GM12878 (cell line): ENCODE data around the gene CTNNA3. TPM values are rescaled to one million over a fixed set of nuclear protein-coding genes. Genes with fewer than 3 reads are reported as not detected.

Experiments used
- ATAC-seq: fragments of 200-7000 bp; cut with Tn5 transposase; 3 replicates; pipeline ENCODE4 v1.9.1; 2020; ENCODE audit warnings: mild to moderate bottlenecking, moderate library complexity
- BruUV-seq: library from RNA; stranded (reverse); fragments of 400-500 nt; replicated peaks from 2 replicates; lab custom pipeline; 2021; lab: Mats Ljungman, UMichigan
- CTCF ChIA-PET: fragments of 300-600 bp; sonication (Branson Sonifier 250); formaldehyde crosslinking; extraction: SDS; loops from one replicate; lab custom pipeline; 2021; ENCODE audit warnings: inconsistent platforms; lab: Yijun Ruan, JAX
- POLR2A ChIA-PET: fragments of 350-600 bp; formaldehyde crosslinking; extraction: SDS; loops from one replicate; lab custom pipeline; 2021; ENCODE audit warnings: inconsistent platforms; lab: Charles Lee
- RAD21 ChIA-PET: fragments of 300-600 bp; sonication (Branson Sonifier 250); formaldehyde crosslinking; loops from one replicate; lab custom pipeline; 2023; ENCODE audit warnings: antibody characterized with exemption; ENCODE audit not compliant: unreplicated experiment; lab: Charles Lee
- SMC1A ChIA-PET: fragments of 300-600 bp; sonication (Branson Sonifier 250); formaldehyde crosslinking; loops from one replicate; lab custom pipeline; 2023; ENCODE audit not compliant: unreplicated experiment, uncharacterized antibody; lab: Charles Lee
- DNase-seq: peaks from one replicate; pipeline ENCODE4 v3.0.0-alpha.2; 2011; ENCODE audit warnings: low read depth, low spot score
- FAIRE-seq: peaks from 3 replicates; lab custom pipeline; 2011; peaks lifted over from hg19 to GRCh38; lab: Jason Lieb, UNC
- H2AFZ ChIP-seq: 2 replicates; pipeline ENCODE4 v1.6.0; 2011; ENCODE audit warnings: low read depth, low read length, control low read depth; ENCODE audit not compliant: control insufficient read depth
- H3K27ac ChIP-seq: 2 replicates; pipeline ENCODE4 v1.5.1; 2011; ENCODE audit warnings: control low read depth; ENCODE audit not compliant: control insufficient read depth, insufficient read depth
- H3K27me3 ChIP-seq, 2 experiments: replicated peaks in 1 of 2; 2 replicates each; pipeline versions ENCODE4 v1.6.0 to v1.6.1; 2011; ENCODE audit warnings: low read length in 1 of 2; ENCODE audit not compliant: control insufficient read depth in 2 of 2, insufficient read depth in 2 of 2
- H3K36me3 ChIP-seq, 2 experiments: 2 replicates each; pipeline ENCODE4 v1.5.1; 2011; ENCODE audit warnings: low read length in 1 of 2; ENCODE audit not compliant: control insufficient read depth in 2 of 2, insufficient read depth in 2 of 2
- H3K4me1 ChIP-seq: 2 replicates; pipeline ENCODE4 v1.6.1; 2011; ENCODE audit warnings: mild to moderate bottlenecking, low read length, moderate library complexity, mixed read lengths; ENCODE audit not compliant: control insufficient read depth, insufficient read depth
- H3K4me2 ChIP-seq: 2 replicates; pipeline ENCODE4 v1.6.0; 2011; ENCODE audit warnings: control low read depth; ENCODE audit not compliant: control insufficient read depth, insufficient read depth
- H3K4me3 ChIP-seq: fragments of 200-600 bp; sonication (generic); 2 replicates; pipeline ENCODE4 v1.5.1; 2016
- H3K79me2 ChIP-seq: 2 replicates; pipeline ENCODE4 v1.6.0; 2011; ENCODE audit warnings: low read length; ENCODE audit not compliant: control insufficient read depth, insufficient read depth
- H3K9ac ChIP-seq: 2 replicates; pipeline ENCODE4 v1.8.0; 2011; ENCODE audit warnings: low read length, control low read depth, mixed read lengths; ENCODE audit not compliant: control insufficient read depth, insufficient read depth
- H3K9me3 ChIP-seq: replicated peaks from 3 replicates; pipeline ENCODE4 v1.5.1; 2011; ENCODE audit warnings: mild to moderate bottlenecking, low read length; ENCODE audit not compliant: control insufficient read depth, insufficient read depth
- H4K20me1 ChIP-seq: 2 replicates; pipeline ENCODE4 v1.6.0; 2011; ENCODE audit not compliant: control insufficient read depth, insufficient read depth
- EZH2 ChIP-seq: IDR thresholded peaks from 2 replicates; pipeline ENCODE4 v1.6.1; 2012; ENCODE audit warnings: low read depth, mild to moderate bottlenecking, control low read depth, inconsistent platforms, low read length, borderline replicate concordance; ENCODE audit not compliant: control insufficient read depth
- HDGF ChIP-seq: fragments of 450-650 bp; IDR thresholded peaks from 2 replicates; pipeline ENCODE4 v1.6.1; 2016; ENCODE audit warnings: antibody characterized with exemption
- MYC ChIP-seq: IDR thresholded peaks from 2 replicates; pipeline ENCODE4 v1.6.1; 2011; ENCODE audit warnings: mild to moderate bottlenecking, low read length, moderate library complexity, inconsistent platforms; ENCODE audit not compliant: insufficient read depth, insufficient replicate concordance, insufficient read length, severe bottlenecking
- NRF1 ChIP-seq: conservative IDR thresholded peaks from 2 replicates; pipeline ENCODE4 v1.6.1; 2011; ENCODE audit warnings: mild to moderate bottlenecking, low read depth, low read length, improper control_type of control experiment
- POLR2AphosphoS5 ChIP-seq: IDR thresholded peaks from 2 replicates; pipeline ENCODE4 v1.6.1; 2011; ENCODE audit warnings: mild to moderate bottlenecking, low read length, inconsistent platforms
- RFX5 ChIP-seq: IDR thresholded peaks from 2 replicates; pipeline ENCODE4 v1.6.1; 2011; ENCODE audit warnings: low read depth, low read length, improper control_type of control experiment
- SREBF1 ChIP-seq: IDR thresholded peaks from 2 replicates; pipeline ENCODE4 v1.6.1; 2012; ENCODE audit warnings: mild to moderate bottlenecking, low read length
- STAT1 ChIP-seq: fragments of 450-650 bp; conservative IDR thresholded peaks from 2 replicates; pipeline ENCODE4 v1.6.1; 2014; ENCODE audit warnings: antibody characterized with exemption, mild to moderate bottlenecking
- WRNIP1 ChIP-seq: IDR thresholded peaks from 2 replicates; pipeline ENCODE4 v1.6.1; 2011; ENCODE audit warnings: low read depth, low read length, improper control_type of control experiment, borderline replicate concordance
- YBX1 ChIP-seq: fragments of 450-650 bp; IDR thresholded peaks from 2 replicates; pipeline ENCODE4 v1.6.1; 2016; ENCODE audit warnings: antibody characterized with exemption
- YY1 ChIP-seq: IDR thresholded peaks from 2 replicates; pipeline ENCODE4 v1.6.1; 2011; ENCODE audit warnings: low read depth, mild to moderate bottlenecking, low read length
- ZSCAN29 ChIP-seq: fragments of 450-650 bp; IDR thresholded peaks from 2 replicates; pipeline ENCODE4 v1.6.1; 2017; ENCODE audit warnings: mild to moderate bottlenecking, moderate library complexity
- WGBS: methylation state at CpG from one replicate; pipeline ENCODE4 v1.1.6; 2016; ENCODE audit warnings: low lambda C conversion rate; ENCODE audit not compliant: insufficient replicate concordance, insufficient coverage; ENCODE audit errors: missing lambda C conversion rate; 5-methylcytosine and 5-hydroxymethylcytosine counted together
- in situ Hi-C: fragments of 300-500 bp; cut with MboI; formaldehyde crosslinking; loops from 9 replicates; pipeline ENCODE4 v1.14.3; 2018; ENCODE audit warnings: mixed read lengths
- intact Hi-C: fragments of 100-400 bp; cut with micrococcal nuclease; formaldehyde crosslinking; loops from one replicate; pipeline ENCODE4 v1.14.2; 2022; ENCODE audit not compliant: unreplicated experiment
- polyA plus RNA-seq, 11 experiments: library from polyadenylated mRNA; depleted of rRNA in 4 of 11; unstranded in 6 of 11; stranded (reverse) in 5 of 11; fragments of >200 nt; fragmentation: Nextera tagmentation in 4 of 11; fragmentation: Illumina TruSeq in 1 of 11; extraction: Ambion mirVana in 4 of 11; extraction: Trizol in 1 of 11; gene quantifications; 1 replicate in 1 of 11; 2 replicates in 10 of 11; pipeline versions ENCODE4 v1.2.1 to v1.2.3, GENCODE V29; 2011 to 2016; ENCODE audit warnings: inconsistent platforms in 2 of 11, missing spikeins in 2 of 11, low read depth in 1 of 11
- total RNA-seq, 4 experiments: library from RNA; depleted of rRNA in 3 of 4; stranded (reverse); fragments of >200 nt in 3 of 4; fragmentation: Illumina TruSeq in 1 of 4; extraction: Trizol in 1 of 4; gene quantifications; 2 replicates each; pipeline versions ENCODE4 v1.2.1 to v1.2.3, GENCODE V29; 2013 to 2021
- TF ChIP-seq, protein P1 (sequence below): fragments of 450-650 bp; IDR thresholded peaks from 2 replicates; pipeline ENCODE4 v1.6.1; 2017; ENCODE audit warnings: mild to moderate bottlenecking, moderate library complexity
- TF ChIP-seq, protein P2 (sequence below): IDR thresholded peaks from 2 replicates; pipeline ENCODE4 v1.6.1; 2012; ENCODE audit warnings: low read depth, low read length, improper control_type of control experiment
- TF ChIP-seq, protein P3 (sequence below), 3 experiments: IDR thresholded peaks in 2 of 3; conservative IDR thresholded peaks in 1 of 3; 2 replicates each; pipeline ENCODE4 v1.5.1; 2011; ENCODE audit warnings: low read depth in 3 of 3, low read length in 3 of 3, mild to moderate bottlenecking in 3 of 3, control low read depth in 2 of 3, moderate library complexity in 2 of 3, inconsistent platforms in 1 of 3, mixed read lengths in 1 of 3; ENCODE audit not compliant: control insufficient read depth in 2 of 3, insufficient read depth in 1 of 3; ENCODE audit errors: extremely low read depth in 1 of 3

Gene CTNNA3
- total and polyA plus RNA-seq, 10 of the 15 experiments (the other 5 are each of a cell fraction or from before 2014, with no cell fraction given) = under 0.01 to 4.5 (median 0.22) TPM; not detected in 2

DNA sequence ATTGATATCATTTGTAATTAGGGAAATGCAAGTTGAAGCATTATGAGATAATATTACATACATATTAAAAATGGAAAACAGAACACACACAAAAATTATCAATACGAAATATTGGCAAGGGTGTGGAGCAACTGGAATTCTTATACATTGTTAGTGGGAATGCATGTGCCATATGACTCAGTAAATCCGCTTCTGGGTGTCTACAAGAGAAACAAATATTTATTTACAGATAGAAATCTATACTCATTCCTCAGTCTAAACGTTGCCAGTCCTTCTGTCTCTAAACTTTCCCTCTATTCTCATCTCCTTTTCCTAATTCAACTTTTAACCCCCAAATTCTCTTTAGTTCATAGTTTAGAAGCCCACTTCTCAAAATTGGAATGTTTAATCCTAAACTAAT is 940.5 kb downstream of the CTNNA3 start:
- H3K36me3 ChIP-seq = no peaks in the 10 kb centered on the region
- no peaks in the 10 kb centered on the region for H3K9me3 ChIP-seq
- in situ Hi-C loops (no loop called here), intact Hi-C loops (no loop called here)
- ChIA-PET CTCF (interaction anchor here (0.8 kb wide), 1 partner anchor 42 kb away, joined by 3 read pairs; no protein-coding TSS in a partner anchor), SMC1A (interaction anchor here (1.3 kb wide), 1 partner anchor 43 kb away, joined by 4 read pairs; no protein-coding TSS in a partner anchor), POLR2A (no interaction called here), RAD21 (no interaction called here)
- no peak overlapping the region for H3K9ac ChIP-seq
- no TSS peak for BruUV-seq
- no peaks in the 10 kb centered on the region for H3K79me2 ChIP-seq
- H3K4me2 ChIP-seq = no peak overlapping the region
- no peak overlapping the region for H2AFZ ChIP-seq
- TF ChIP-seq STAT1 (no peak), ZSCAN29 (no peak), WRNIP1 (no peak), MYC (no peak), YBX1 (no peak), POLR2AphosphoS5 (no peak), HDGF (no peak), RFX5 (no peak), YY1 (no peak), EZH2 (no peak), SREBF1 (no peak), NRF1 (no peak)
- TF ChIP-seq, protein P1, sequence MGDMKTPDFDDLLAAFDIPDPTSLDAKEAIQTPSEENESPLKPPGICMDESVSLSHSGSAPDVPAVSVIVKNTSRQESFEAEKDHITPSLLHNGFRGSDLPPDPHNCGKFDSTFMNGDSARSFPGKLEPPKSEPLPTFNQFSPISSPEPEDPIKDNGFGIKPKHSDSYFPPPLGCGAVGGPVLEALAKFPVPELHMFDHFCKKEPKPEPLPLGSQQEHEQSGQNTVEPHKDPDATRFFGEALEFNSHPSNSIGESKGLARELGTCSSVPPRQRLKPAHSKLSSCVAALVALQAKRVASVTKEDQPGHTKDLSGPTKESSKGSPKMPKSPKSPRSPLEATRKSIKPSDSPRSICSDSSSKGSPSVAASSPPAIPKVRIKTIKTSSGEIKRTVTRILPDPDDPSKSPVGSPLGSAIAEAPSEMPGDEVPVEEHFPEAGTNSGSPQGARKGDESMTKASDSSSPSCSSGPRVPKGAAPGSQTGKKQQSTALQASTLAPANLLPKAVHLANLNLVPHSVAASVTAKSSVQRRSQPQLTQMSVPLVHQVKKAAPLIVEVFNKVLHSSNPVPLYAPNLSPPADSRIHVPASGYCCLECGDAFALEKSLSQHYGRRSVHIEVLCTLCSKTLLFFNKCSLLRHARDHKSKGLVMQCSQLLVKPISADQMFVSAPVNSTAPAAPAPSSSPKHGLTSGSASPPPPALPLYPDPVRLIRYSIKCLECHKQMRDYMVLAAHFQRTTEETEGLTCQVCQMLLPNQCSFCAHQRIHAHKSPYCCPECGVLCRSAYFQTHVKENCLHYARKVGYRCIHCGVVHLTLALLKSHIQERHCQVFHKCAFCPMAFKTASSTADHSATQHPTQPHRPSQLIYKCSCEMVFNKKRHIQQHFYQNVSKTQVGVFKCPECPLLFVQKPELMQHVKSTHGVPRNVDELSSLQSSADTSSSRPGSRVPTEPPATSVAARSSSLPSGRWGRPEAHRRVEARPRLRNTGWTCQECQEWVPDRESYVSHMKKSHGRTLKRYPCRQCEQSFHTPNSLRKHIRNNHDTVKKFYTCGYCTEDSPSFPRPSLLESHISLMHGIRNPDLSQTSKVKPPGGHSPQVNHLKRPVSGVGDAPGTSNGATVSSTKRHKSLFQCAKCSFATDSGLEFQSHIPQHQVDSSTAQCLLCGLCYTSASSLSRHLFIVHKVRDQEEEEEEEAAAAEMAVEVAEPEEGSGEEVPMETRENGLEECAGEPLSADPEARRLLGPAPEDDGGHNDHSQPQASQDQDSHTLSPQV = no peak
- TF ChIP-seq, protein P2, sequence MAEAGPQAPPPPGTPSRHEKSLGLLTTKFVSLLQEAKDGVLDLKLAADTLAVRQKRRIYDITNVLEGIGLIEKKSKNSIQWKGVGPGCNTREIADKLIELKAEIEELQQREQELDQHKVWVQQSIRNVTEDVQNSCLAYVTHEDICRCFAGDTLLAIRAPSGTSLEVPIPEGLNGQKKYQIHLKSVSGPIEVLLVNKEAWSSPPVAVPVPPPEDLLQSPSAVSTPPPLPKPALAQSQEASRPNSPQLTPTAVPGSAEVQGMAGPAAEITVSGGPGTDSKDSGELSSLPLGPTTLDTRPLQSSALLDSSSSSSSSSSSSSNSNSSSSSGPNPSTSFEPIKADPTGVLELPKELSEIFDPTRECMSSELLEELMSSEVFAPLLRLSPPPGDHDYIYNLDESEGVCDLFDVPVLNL = no peak
- TF ChIP-seq, protein P3, sequence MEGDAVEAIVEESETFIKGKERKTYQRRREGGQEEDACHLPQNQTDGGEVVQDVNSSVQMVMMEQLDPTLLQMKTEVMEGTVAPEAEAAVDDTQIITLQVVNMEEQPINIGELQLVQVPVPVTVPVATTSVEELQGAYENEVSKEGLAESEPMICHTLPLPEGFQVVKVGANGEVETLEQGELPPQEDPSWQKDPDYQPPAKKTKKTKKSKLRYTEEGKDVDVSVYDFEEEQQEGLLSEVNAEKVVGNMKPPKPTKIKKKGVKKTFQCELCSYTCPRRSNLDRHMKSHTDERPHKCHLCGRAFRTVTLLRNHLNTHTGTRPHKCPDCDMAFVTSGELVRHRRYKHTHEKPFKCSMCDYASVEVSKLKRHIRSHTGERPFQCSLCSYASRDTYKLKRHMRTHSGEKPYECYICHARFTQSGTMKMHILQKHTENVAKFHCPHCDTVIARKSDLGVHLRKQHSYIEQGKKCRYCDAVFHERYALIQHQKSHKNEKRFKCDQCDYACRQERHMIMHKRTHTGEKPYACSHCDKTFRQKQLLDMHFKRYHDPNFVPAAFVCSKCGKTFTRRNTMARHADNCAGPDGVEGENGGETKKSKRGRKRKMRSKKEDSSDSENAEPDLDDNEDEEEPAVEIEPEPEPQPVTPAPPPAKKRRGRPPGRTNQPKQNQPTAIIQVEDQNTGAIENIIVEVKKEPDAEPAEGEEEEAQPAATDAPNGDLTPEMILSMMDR (IDR thresholded peaks at IDR 0.05 in 2 of 3, conservative IDR thresholded peaks at IDR 0.05 in 1 of 3; ENCODE audit: control insufficient read depth in 2 of 3, extremely low read depth in 1 of 3, insufficient read depth in 1 of 3, low read depth in 3 of 3, low read length in 3 of 3) = no peak
- H4K20me1 ChIP-seq = no peaks in the 10 kb centered on the region
- FAIRE-seq (no peak), DNase-seq (no peak), ATAC-seq (no peak)
- H3K27me3 ChIP-seq = no peaks in the 10 kb centered on the region
- H3K4me3 ChIP-seq = no peak overlapping the region
- 14% methylated on average over 3 of the region's 3 CpGs for WGBS
- no peak overlapping the region for H3K27ac ChIP-seq
- no peaks in the 10 kb centered on the region for H3K4me1 ChIP-seq
